ENCODE measurements around the gene SSBP3.

Gene SSBP3

GRCh38 chr1:54290506-54291184 lies 115.5 kb downstream of the SSBP3 start:
- TF ChIP-seq TAF1 (IDR thresholded peaks at IDR 0.05; ENCODE audit: borderline replicate concordance, insufficient read depth, low read length) (no peak), SIN3A (IDR thresholded peaks at IDR 0.05; ENCODE audit: borderline replicate concordance, insufficient read depth, low read length) (no peak), FOXP2 (optimal IDR thresholded peaks at IDR 0.05; ENCODE audit: borderline replicate concordance, extremely low read depth, extremely low read length, insufficient read depth) (no peak), POLR2AphosphoS5 (IDR thresholded peaks at IDR 0.05; ENCODE audit: low read depth, low read length) (no peak)
- TF ChIP-seq, protein P1, sequence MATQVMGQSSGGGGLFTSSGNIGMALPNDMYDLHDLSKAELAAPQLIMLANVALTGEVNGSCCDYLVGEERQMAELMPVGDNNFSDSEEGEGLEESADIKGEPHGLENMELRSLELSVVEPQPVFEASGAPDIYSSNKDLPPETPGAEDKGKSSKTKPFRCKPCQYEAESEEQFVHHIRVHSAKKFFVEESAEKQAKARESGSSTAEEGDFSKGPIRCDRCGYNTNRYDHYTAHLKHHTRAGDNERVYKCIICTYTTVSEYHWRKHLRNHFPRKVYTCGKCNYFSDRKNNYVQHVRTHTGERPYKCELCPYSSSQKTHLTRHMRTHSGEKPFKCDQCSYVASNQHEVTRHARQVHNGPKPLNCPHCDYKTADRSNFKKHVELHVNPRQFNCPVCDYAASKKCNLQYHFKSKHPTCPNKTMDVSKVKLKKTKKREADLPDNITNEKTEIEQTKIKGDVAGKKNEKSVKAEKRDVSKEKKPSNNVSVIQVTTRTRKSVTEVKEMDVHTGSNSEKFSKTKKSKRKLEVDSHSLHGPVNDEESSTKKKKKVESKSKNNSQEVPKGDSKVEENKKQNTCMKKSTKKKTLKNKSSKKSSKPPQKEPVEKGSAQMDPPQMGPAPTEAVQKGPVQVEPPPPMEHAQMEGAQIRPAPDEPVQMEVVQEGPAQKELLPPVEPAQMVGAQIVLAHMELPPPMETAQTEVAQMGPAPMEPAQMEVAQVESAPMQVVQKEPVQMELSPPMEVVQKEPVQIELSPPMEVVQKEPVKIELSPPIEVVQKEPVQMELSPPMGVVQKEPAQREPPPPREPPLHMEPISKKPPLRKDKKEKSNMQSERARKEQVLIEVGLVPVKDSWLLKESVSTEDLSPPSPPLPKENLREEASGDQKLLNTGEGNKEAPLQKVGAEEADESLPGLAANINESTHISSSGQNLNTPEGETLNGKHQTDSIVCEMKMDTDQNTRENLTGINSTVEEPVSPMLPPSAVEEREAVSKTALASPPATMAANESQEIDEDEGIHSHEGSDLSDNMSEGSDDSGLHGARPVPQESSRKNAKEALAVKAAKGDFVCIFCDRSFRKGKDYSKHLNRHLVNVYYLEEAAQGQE (IDR thresholded peaks at IDR 0.05; ENCODE audit: insufficient read depth in 1 of 2, low read depth in 2 of 2, low read length in 2 of 2): no peak

- TF ChIP-seq, protein P1 (IDR thresholded peaks at IDR 0.05; ENCODE audit: insufficient read depth in 1 of 2, low read depth in 2 of 2, low read length in 2 of 2): no peak
- TF ChIP-seq TAF1 (IDR thresholded peaks at IDR 0.05; ENCODE audit: borderline replicate concordance, insufficient read depth, low read length) (no peak), POLR2AphosphoS5 (IDR thresholded peaks at IDR 0.05; ENCODE audit: low read depth, low read length) (no peak), SIN3A (IDR thresholded peaks at IDR 0.05; ENCODE audit: borderline replicate concordance, insufficient read depth, low read length) (no peak), FOXP2 (optimal IDR thresholded peaks at IDR 0.05; ENCODE audit: borderline replicate concordance, extremely low read depth, extremely low read length, insufficient read depth) (no peak)
Observed at GRCh38 chr1:54289712-54290233, 116.4 kb downstream of the SSBP3 start.

DNA sequence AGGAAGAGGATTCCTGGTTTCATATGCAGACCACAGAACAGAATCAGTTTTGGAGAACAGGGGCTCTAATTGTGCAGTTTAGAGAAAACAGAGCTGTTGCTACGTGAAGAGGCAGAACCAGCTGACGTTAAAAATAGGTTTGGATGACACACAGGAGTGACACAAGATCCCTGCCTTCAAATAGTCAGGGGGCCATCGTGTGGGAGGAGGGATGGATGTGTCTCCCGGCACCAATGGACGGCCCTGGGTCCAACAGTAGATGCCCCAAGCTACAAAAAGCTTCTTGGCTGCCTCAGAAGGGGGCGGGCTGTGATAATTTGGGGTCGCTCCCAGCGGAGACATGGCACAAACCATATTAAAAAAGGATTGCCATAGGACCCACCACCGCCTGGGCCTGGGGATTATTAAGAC lies 118.4 kb downstream of the SSBP3 start:
- TF ChIP-seq POLR2AphosphoS5 (IDR thresholded peaks at IDR 0.05; ENCODE audit: low read depth, low read length): no peak
- TF ChIP-seq TAF1 (IDR thresholded peaks at IDR 0.05; ENCODE audit: borderline replicate concordance, insufficient read depth, low read length): no peak
- no peak for TF ChIP-seq SIN3A (IDR thresholded peaks at IDR 0.05; ENCODE audit: borderline replicate concordance, insufficient read depth, low read length)
- TF ChIP-seq, protein P1 (IDR thresholded peaks at IDR 0.05; ENCODE audit: insufficient read depth in 1 of 2, low read depth in 2 of 2, low read length in 2 of 2): no peak
- TF ChIP-seq FOXP2 (optimal IDR thresholded peaks at IDR 0.05; ENCODE audit: borderline replicate concordance, extremely low read depth, extremely low read length, insufficient read depth): no peak

GRCh38 chr1:54287176-54287650 lies 119.0 kb downstream of the SSBP3 start:
- TF ChIP-seq SIN3A (IDR thresholded peaks at IDR 0.05; ENCODE audit: borderline replicate concordance, insufficient read depth, low read length) (0 out of 2 replicates have a peak, but pooled peaks have one; percentile 76), TAF1 (IDR thresholded peaks at IDR 0.05; ENCODE audit: borderline replicate concordance, insufficient read depth, low read length) (no peak), POLR2AphosphoS5 (IDR thresholded peaks at IDR 0.05; ENCODE audit: low read depth, low read length) (no peak), FOXP2 (optimal IDR thresholded peaks at IDR 0.05; ENCODE audit: borderline replicate concordance, extremely low read depth, extremely low read length, insufficient read depth) (no peak)
- TF ChIP-seq, protein P1 (IDR thresholded peaks at IDR 0.05; ENCODE audit: insufficient read depth in 1 of 2, low read depth in 2 of 2, low read length in 2 of 2): no peak

All from PFSK-1 (cell line).